Kidney (tissue), 14 donors: ENCODE data around the gene SCGB3A2. TPM values are rescaled to one million over a fixed set of nuclear protein-coding genes. Genes with fewer than 3 reads are reported as not detected.

Experiments
- DNase-seq, 5 donors: peaks; one replicate each; pipeline ENCODE4 v3.0.0-alpha.2; 2013 to 2020
- FAIRE-seq: peaks from 2 replicates; lab custom pipeline; 2012; peaks lifted over from hg19 to GRCh38; lab: Jason Lieb, UNC
- H3K27ac ChIP-seq, 2 donors: one replicate each; pipeline ENCODE4 v1.7.0; 2013; ENCODE audit warnings: low read depth in 2 of 2, low read length in 2 of 2, inconsistent platforms in 1 of 2
- H3K27me3 ChIP-seq: one replicate; pipeline ENCODE4 v1.7.1; 2013; ENCODE audit warnings: low read length, inconsistent platforms; ENCODE audit not compliant: control insufficient read depth, insufficient read depth
- H3K36me3 ChIP-seq, 3 donors: one replicate each; pipeline versions ENCODE4 v1.7.0 to v1.7.1; 2013; ENCODE audit warnings: low read length in 3 of 3, control low read depth in 1 of 3, inconsistent platforms in 1 of 3; ENCODE audit not compliant: insufficient read depth in 3 of 3, control insufficient read depth in 2 of 3
- H3K4me1 ChIP-seq, 3 donors: one replicate each; pipeline versions ENCODE4 v1.7.0 to v1.7.1; 2013; ENCODE audit warnings: low read length in 3 of 3, inconsistent platforms in 1 of 3, low read depth in 1 of 3; ENCODE audit not compliant: control insufficient read depth in 2 of 3, insufficient read depth in 2 of 3
- H3K4me3 ChIP-seq, 3 donors: one replicate each; pipeline versions ENCODE4 v1.7.0 to v1.8.1; 2013; ENCODE audit warnings: low read length in 3 of 3, control low read depth in 1 of 3, inconsistent platforms in 1 of 3
- H3K9ac ChIP-seq, 3 donors: one replicate each; pipeline versions ENCODE4 v1.7.0 to v1.7.1; 2013; ENCODE audit warnings: low read length in 3 of 3, control low read depth in 1 of 3, inconsistent platforms in 1 of 3
- H3K9me3 ChIP-seq, 3 donors: one replicate each; pipeline versions ENCODE4 v1.7.0 to v1.7.1; 2013; ENCODE audit warnings: low read length in 3 of 3, control low read depth in 1 of 3, inconsistent platforms in 1 of 3; ENCODE audit not compliant: control insufficient read depth in 2 of 3, insufficient read depth in 1 of 3
- intact Hi-C: fragments of 100-400 bp; cut with DNase I; formaldehyde crosslinking; loops from one replicate; pipeline ENCODE4 v1.11.1; 2022
- polyA plus RNA-seq: library from polyadenylated mRNA; stranded (reverse); fragments of 350-450 nt; fragmentation: Illumina TruSeq; extraction: RNeasy Lipid Tissue Mini Kit (QIAGEN cat#74804); gene quantifications from one replicate; pipeline ENCODE4 v1.2.3, GENCODE V29; 2014; ENCODE audit warnings: low read depth, low replicate concordance; ENCODE audit not compliant: insufficient read depth
- total RNA-seq: library from RNA; stranded (reverse); fragmentation: NEBNext Ultra II Directional; extraction: Animal tissue kit (Norgen Biotek cat#: 25700); gene quantifications from one replicate; pipeline ENCODE4 v1.2.1, GENCODE V29; 2021
- TF ChIP-seq, protein P1 (sequence below): IDR thresholded peaks from 3 replicates; pipeline ENCODE4 v1.5.1; 2012; ENCODE audit warnings: mild to moderate bottlenecking, moderate library complexity, borderline replicate concordance; ENCODE audit not compliant: insufficient read depth; ENCODE audit errors: extremely low read depth
- donor health status: control.
- donor health status: control.
- donor health status: control.
- donor health status: control.
- donor health status: control.
- donor health status: DM: yes; HTN: yes; CAD: no.
- donor health status: Normal renal cell carcinoma (clear cell type).

The SCGB3A2 gene
- total and polyA plus RNA-seq, 2 donors from 2014 or later, result not detected

DNA sequence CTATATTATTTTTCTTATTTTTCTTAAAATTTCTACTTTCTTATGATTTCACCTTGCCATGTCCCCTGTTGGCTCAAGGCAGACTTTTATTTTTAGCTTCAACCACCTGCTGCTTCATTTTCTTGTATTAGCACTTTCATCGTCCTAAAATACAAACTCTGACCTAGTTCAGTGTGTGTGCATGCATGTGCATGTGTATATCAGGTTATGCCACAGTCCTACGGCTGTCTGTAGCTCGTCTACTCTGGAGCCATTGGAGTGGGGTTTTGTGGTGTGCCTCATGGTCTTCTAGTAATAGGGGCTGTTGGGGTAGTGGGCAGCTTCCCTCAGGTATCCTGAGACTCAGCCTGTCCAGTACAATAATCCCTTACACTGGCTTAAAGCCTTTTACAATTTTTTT is 33.7 kb upstream of the SCGB3A2 start:
- no peaks in the 10 kb centered on the region for H3K27me3 ChIP-seq
- H3K27ac ChIP-seq, result no peak overlapping the region
- TF ChIP-seq, protein P1, sequence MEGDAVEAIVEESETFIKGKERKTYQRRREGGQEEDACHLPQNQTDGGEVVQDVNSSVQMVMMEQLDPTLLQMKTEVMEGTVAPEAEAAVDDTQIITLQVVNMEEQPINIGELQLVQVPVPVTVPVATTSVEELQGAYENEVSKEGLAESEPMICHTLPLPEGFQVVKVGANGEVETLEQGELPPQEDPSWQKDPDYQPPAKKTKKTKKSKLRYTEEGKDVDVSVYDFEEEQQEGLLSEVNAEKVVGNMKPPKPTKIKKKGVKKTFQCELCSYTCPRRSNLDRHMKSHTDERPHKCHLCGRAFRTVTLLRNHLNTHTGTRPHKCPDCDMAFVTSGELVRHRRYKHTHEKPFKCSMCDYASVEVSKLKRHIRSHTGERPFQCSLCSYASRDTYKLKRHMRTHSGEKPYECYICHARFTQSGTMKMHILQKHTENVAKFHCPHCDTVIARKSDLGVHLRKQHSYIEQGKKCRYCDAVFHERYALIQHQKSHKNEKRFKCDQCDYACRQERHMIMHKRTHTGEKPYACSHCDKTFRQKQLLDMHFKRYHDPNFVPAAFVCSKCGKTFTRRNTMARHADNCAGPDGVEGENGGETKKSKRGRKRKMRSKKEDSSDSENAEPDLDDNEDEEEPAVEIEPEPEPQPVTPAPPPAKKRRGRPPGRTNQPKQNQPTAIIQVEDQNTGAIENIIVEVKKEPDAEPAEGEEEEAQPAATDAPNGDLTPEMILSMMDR, result no peak
- FAIRE-seq (no peak), DNase-seq (no peak)
- no peak overlapping the region for H3K9ac ChIP-seq
- H3K36me3 ChIP-seq, result no peaks in the 10 kb centered on the region
- intact Hi-C loops, result no loop called here
- no peaks in the 10 kb centered on the region for H3K9me3 ChIP-seq
- no peaks in the 10 kb centered on the region for H3K4me1 ChIP-seq
- no peak overlapping the region for H3K4me3 ChIP-seq

DNA sequence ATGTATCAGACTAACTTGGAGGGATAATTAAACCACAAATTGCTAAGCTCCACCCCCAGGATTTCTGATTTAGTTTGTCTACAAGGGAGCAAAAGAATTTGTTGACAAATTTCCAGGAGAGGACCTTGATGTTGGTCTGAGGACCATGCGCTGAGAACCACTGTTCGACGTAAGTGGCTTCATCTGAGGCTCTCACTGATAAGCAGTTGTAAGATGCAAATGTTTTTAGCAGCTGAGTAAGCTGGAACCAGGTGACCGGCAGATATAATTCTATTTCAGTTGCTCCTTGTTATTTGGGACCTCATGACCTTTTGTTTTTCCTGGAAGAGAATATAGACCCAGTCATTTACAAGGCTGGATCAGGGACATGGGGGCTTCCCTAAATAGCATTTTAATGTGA is 32.9 kb upstream of the SCGB3A2 start:
- no peaks in the 10 kb centered on the region for H3K36me3 ChIP-seq
- TF ChIP-seq, protein P1, result no peak
- no peak for FAIRE-seq

DNA sequence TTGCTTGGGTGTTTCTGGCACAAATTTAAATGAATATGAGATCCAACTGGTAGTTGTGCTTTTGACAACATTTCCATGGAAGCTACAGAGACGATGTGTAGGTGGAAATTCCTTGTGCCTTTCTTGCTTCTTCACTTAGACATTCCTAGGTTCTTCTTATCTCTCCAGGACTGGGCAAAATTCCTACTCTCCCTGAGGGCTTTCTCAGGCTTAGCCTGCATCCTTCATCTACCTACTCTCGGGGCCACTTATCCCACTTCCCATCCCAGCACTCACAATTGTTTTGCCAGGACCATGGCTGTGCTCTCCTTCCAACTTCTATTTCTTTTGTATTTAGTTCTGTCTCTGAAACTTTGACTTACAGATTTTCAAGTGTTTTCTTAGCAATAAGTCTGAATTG is 29.3 kb upstream of the SCGB3A2 start:
- no peaks in the 10 kb centered on the region for H3K36me3 ChIP-seq
- intact Hi-C loops, result no loop called here

More for the DNA sequence above, 32.9 kb upstream of the SCGB3A2 start:
- H3K9ac ChIP-seq, result no peak overlapping the region
- H3K27me3 ChIP-seq, result no peaks in the 10 kb centered on the region
- no peaks in the 10 kb centered on the region for H3K4me1 ChIP-seq
- H3K9me3 ChIP-seq, result no peaks in the 10 kb centered on the region
- intact Hi-C loops, result no loop called here
- no peak overlapping the region for H3K4me3 ChIP-seq
- DNase-seq, result no peak
- no peak overlapping the region for H3K27ac ChIP-seq

DNA sequence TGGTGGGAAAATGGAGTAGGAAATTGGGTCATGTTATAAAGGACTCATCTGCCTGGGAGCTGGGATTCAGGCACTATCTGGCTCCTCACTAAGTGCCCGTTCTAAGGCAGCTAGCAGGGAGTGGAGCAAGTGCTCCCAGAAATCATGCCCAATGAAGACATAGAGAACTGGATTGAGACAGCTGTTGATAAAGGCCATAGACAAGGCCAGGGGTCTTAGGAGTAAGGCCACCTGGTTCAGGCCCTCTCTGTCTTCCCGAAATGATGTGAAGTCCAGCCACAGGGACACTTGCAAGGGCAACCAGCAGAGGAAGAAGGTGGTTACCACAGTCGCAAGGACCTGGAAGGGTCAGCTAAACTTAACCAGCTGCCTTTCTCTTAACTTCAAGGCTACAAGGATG is 26.9 kb upstream of the SCGB3A2 start:
- H3K4me3 ChIP-seq, result no peak overlapping the region
- FAIRE-seq, result no peak
- intact Hi-C loops, result no loop called here

More for the DNA sequence above, 29.3 kb upstream of the SCGB3A2 start:
- H3K9ac ChIP-seq, result no peak overlapping the region
- H3K27me3 ChIP-seq, result no peaks in the 10 kb centered on the region
- TF ChIP-seq, protein P1, result no peak
- no peak for FAIRE-seq
- no peaks in the 10 kb centered on the region for H3K4me1 ChIP-seq
- no peak overlapping the region for H3K4me3 ChIP-seq
- DNase-seq, result no peak
- no peaks in the 10 kb centered on the region for H3K9me3 ChIP-seq
- no peak overlapping the region for H3K27ac ChIP-seq

More for the DNA sequence above, 26.9 kb upstream of the SCGB3A2 start:
- TF ChIP-seq, protein P1, result no peak
- H3K9ac ChIP-seq, result no peak overlapping the region
- no peaks in the 10 kb centered on the region for H3K36me3 ChIP-seq
- no peak overlapping the region for H3K27ac ChIP-seq
- H3K9me3 ChIP-seq, result no peaks in the 10 kb centered on the region
- no peaks in the 10 kb centered on the region for H3K27me3 ChIP-seq
- no peaks in the 10 kb centered on the region for H3K4me1 ChIP-seq
- no peak for DNase-seq
